Activated CD8-positive, alpha-beta memory T cell treated with anti-CD3 and anti-CD28 coated beads, Interleukin-2, amount 10 ng/mL, durations not matched to agents 7 days and 5 days (primary cell): ENCODE data around the gene ADCY9. TPM values are rescaled to one million over a fixed set of nuclear protein-coding genes. Genes with fewer than 3 reads are reported as not detected.

Experiments used
- ATAC-seq: fragments of 150-1000 bp; cut with Tn5 transposase; one replicate; pipeline ENCODE4 v1.10.0; 2021; ENCODE audit warnings: moderate library complexity
- CTCF ChIA-PET: fragments of 350-600 bp; sonication (Branson Sonifier 250); formaldehyde crosslinking; loops from one replicate; lab custom pipeline; 2021; ENCODE audit warnings: antibody characterized with exemption; lab: Charles Lee
- DNase-seq: peaks from one replicate; pipeline ENCODE4 v3.0.0-alpha.2; 2020
- H3K27ac Mint-ChIP-seq: one replicate; pipeline ENCODE4 v1.8.0; 2021; ENCODE audit warnings: mild to moderate bottlenecking, mixed read lengths
- H3K27me3 Mint-ChIP-seq: one replicate; pipeline ENCODE4 v1.8.0; 2021; ENCODE audit warnings: mixed read lengths
- H3K36me3 Mint-ChIP-seq: one replicate; pipeline ENCODE4 v1.8.0; 2021; ENCODE audit warnings: mild to moderate bottlenecking, mixed read lengths
- H3K4me1 Mint-ChIP-seq: one replicate; pipeline ENCODE4 v1.8.0; 2021; ENCODE audit warnings: mixed read lengths
- H3K4me3 Mint-ChIP-seq: one replicate; pipeline ENCODE4 v1.8.0; 2021; ENCODE audit warnings: mild to moderate bottlenecking, moderate library complexity, mixed read lengths
- H3K9me3 Mint-ChIP-seq: one replicate; pipeline ENCODE4 v1.8.0; 2022; ENCODE audit warnings: low read depth, mixed read lengths
- total RNA-seq, 2 experiments: library from RNA; stranded (reverse); gene quantifications; one replicate each; pipeline ENCODE4 v1.2.3, GENCODE V29; 2021

The ADCY9 gene
- total RNA-seq, 2 experiments from 2014 or later, result 8.6 to 11.0 TPM

DNA sequence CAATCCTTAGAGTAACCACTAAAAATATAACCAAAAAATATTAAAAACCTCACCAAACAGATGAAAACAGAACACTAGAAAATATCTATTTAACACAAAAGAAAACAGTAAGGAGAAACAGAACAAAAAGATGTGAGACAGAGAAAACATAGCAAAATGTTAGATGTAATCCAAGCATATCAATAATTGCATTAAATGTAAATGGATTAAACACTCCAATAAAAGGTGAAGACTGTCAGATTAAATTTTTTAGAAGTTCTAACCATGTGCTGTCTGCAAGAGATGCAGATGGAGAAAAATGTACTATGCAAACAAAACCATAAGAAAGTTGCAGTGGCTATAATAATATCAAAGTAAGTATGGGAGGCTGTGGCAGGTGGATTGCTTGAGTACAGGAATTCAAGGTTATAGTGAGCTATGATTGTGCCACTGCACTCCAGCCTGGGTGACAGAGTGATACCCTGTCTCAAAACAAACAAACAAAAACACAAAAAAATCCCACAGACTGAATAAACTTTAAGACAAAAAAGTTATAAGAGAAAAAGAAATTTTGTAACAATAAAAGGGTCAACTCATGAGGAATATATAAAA is 53.9 kb downstream of the ADCY9 start:
- H3K9me3 Mint-ChIP-seq, result peaks cover 15% of the 10 kb centered on the region
- CTCF ChIA-PET, result no interaction called here
- DNase-seq, result no peak
- H3K4me1 Mint-ChIP-seq, result peaks cover 33% of the 10 kb centered on the region
- ATAC-seq, result no peak
- peaks cover 45% of the 10 kb centered on the region for H3K36me3 Mint-ChIP-seq
- peaks cover 2% of the 10 kb centered on the region for H3K27me3 Mint-ChIP-seq
- no peak overlapping the region for H3K4me3 Mint-ChIP-seq
- H3K27ac Mint-ChIP-seq, result no peak overlapping the region

GRCh38 chr16:4060823-4061222 is 55.4 kb downstream of the ADCY9 start:
- DNase-seq (no peak), ATAC-seq (no peak)
- CTCF ChIA-PET, result interaction anchor here (1.1 to 1.5 kb wide), 2 partner anchors 13 to 193 kb away, joined by 3 to 7 read pairs; no protein-coding TSS in a partner anchor
- Mint-ChIP-seq H3K36me3 (peaks cover 45% of the 10 kb centered on the region), H3K9me3 (peaks cover 15% of the 10 kb centered on the region), H3K4me1 (peaks cover 29% of the 10 kb centered on the region), H3K4me3 (no peak overlapping the region), H3K27ac (peak overlapping the region; percentile 52), H3K27me3 (no peaks in the 10 kb centered on the region)

DNA sequence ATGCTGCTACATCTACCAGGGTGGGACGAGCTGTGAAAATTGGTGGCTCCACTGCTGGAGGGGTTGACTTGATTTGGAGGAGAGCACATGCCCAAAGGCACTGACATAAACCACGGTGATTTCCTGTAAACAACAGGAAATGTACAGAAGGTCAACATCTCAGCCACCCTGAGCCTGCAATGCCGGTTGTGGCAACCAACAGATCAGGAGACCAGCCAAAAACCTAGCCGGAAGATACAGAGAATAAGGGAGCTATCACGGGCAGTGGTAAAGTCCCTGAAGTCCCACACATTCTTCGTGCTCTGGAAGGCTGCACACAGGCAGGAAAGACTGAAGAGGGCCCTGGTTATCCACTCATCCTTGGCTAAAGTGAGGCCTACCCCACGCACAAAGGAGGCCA is 56.2 kb downstream of the ADCY9 start:
- H3K27me3 Mint-ChIP-seq, result no peaks in the 10 kb centered on the region
- no peak overlapping the region for H3K4me3 Mint-ChIP-seq
- ATAC-seq, result peak; percentile 86
- peaks cover 41% of the 10 kb centered on the region for H3K36me3 Mint-ChIP-seq
- DNase-seq, result peak; percentile 60
- peak overlapping the region; percentile 87 for H3K27ac Mint-ChIP-seq
- CTCF ChIA-PET, result interaction anchor here (1.1 to 1.5 kb wide), 3 partner anchors 13 to 213 kb away, joined by 3 to 7 read pairs (median 3); partner anchors contain the start of gene TFAP4
- peaks cover 24% of the 10 kb centered on the region for H3K4me1 Mint-ChIP-seq
- peaks cover 15% of the 10 kb centered on the region for H3K9me3 Mint-ChIP-seq

GRCh38 chr16:4058386-4058785 is 57.9 kb downstream of the ADCY9 start:
- H3K27me3 Mint-ChIP-seq, result no peaks in the 10 kb centered on the region
- H3K27ac Mint-ChIP-seq, result no peak overlapping the region
- no peak overlapping the region for H3K4me3 Mint-ChIP-seq
- no peak for DNase-seq
- H3K36me3 Mint-ChIP-seq, result peaks cover 34% of the 10 kb centered on the region
- H3K4me1 Mint-ChIP-seq, result peaks cover 22% of the 10 kb centered on the region
- H3K9me3 Mint-ChIP-seq, result peaks cover 10% of the 10 kb centered on the region
- no peak for ATAC-seq
- CTCF ChIA-PET, result no interaction called here

DNA sequence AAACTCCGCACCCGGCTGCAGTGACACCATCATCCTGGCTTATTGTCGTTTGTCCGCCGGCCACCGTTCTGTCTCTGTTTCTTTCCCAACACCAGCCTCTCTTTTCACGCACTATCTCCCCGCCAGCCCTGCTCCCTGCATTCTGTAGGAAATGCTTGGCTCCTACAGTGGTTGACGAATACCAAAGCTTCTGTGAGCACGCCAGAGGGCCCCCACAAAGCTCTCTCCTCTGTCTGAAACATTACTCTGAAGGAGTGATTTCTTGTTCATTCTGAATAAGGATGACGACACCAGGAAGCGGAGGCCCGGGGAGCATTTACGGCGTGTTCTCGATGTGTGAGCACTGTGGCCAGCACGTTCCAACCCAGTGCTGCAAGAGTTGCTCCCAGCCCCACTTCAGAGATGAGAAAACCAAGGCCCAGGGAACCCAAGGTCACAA is 58.8 kb downstream of the ADCY9 start:
- CTCF ChIA-PET, result no interaction called here
- H3K9me3 Mint-ChIP-seq, result peaks cover 7% of the 10 kb centered on the region
- no peak for ATAC-seq
- no peaks in the 10 kb centered on the region for H3K27me3 Mint-ChIP-seq
- H3K36me3 Mint-ChIP-seq, result peaks cover 27% of the 10 kb centered on the region
- H3K27ac Mint-ChIP-seq, result no peak overlapping the region
- no peak overlapping the region for H3K4me3 Mint-ChIP-seq
- DNase-seq, result no peak
- H3K4me1 Mint-ChIP-seq, result peaks cover 22% of the 10 kb centered on the region

DNA sequence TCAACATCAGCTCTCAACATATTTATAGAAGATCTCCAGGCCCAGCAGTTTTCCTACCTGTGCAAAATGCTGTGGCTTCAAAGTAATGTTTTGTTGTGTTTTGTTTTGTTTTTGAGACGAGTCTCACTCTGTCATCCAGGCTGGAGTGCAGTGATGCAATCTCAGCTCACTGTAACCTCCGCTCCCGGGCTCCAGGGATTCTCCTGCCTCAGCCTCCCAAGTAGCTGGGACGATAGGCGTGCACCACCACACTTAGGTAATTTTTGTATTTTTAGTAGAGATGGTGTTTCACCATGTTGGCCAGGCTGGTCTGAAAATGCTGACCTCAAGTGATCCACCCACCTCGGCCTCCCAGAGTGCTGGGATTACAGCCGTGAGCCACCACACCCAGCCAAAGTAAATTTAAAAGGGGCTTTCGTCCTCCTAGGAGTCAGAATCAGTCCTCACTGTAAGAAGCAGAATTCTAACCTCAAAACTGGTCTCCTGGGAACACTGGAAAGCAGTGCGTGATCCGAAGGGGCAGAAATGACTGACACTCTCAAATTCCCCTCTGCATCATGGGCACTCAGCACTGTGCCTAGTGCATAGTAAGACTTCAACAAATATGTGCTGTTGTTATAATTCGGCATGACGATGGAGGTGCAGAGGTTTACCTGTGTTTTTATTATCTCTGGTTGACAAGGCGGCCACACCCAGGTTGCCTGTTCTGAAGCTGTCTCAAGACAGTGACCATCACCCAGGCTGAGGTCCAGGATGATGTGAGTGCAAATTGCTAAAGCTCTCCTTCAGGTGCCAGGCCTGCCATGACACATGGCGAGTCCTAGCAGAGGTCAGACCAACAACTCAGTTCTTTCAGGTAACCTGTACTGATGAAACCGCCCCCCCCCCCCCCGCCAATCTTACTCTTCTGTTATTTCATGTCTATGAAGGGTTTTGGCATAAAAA is 59.8 kb downstream of the ADCY9 start:
- Mint-ChIP-seq H3K27ac (no peak overlapping the region), H3K36me3 (peaks cover 18% of the 10 kb centered on the region), H3K9me3 (peaks cover 5% of the 10 kb centered on the region), H3K4me1 (peaks cover 22% of the 10 kb centered on the region), H3K4me3 (no peak overlapping the region), H3K27me3 (no peaks in the 10 kb centered on the region)
- CTCF ChIA-PET, result interaction anchor here (1.1 kb wide), 1 partner anchor 10 kb away, joined by 3 read pairs; no protein-coding TSS in a partner anchor
- DNase-seq (no peak), ATAC-seq (no peak)

GRCh38 chr16:4055748-4056147 is 60.5 kb downstream of the ADCY9 start:
- ATAC-seq, result no peak
- H3K27me3 Mint-ChIP-seq, result no peaks in the 10 kb centered on the region
- peaks cover 12% of the 10 kb centered on the region for H3K36me3 Mint-ChIP-seq
- peaks cover 21% of the 10 kb centered on the region for H3K4me1 Mint-ChIP-seq
- no peak for DNase-seq
- H3K9me3 Mint-ChIP-seq, result peaks cover 2% of the 10 kb centered on the region
- CTCF ChIA-PET, result interaction anchor here (1.1 kb wide), 1 partner anchor 11 kb away, joined by 3 read pairs; no protein-coding TSS in a partner anchor
- no peak overlapping the region for H3K4me3 Mint-ChIP-seq
- no peak overlapping the region for H3K27ac Mint-ChIP-seq

DNA sequence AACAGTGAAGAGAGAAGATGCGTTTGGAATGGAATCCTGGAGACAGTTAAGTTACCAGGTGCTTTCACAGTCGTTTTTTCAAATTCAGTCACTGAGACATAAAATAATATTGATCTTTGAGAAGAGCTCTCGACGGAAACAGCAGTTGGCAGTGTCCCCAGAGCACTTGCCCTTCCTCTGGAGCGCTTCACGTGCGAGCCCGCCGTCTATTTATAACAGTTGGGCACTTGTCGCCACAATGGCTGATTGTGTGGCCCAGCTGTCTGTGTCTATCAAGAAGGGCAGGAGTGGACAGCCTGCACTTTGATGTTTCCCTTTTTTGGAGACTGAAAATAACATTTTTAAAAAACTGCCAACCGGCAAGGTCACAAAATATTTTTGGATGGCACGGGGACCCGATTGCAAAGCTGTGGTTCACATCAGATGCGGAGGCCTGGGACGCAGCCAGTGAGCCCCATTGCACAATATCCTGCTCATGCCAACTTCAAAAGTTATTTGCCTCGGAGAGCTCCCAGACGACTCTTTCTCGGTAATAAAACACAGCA is 62.9 kb downstream of the ADCY9 start:
- no peaks in the 10 kb centered on the region for H3K27me3 Mint-ChIP-seq
- no peaks in the 10 kb centered on the region for H3K9me3 Mint-ChIP-seq
- H3K4me3 Mint-ChIP-seq, result no peak overlapping the region
- no peak for ATAC-seq
- H3K4me1 Mint-ChIP-seq, result peaks cover 3% of the 10 kb centered on the region
- CTCF ChIA-PET, result no interaction called here
- DNase-seq, result no peak
- no peak overlapping the region for H3K27ac Mint-ChIP-seq
- peaks cover under 1% of the 10 kb centered on the region for H3K36me3 Mint-ChIP-seq

DNA sequence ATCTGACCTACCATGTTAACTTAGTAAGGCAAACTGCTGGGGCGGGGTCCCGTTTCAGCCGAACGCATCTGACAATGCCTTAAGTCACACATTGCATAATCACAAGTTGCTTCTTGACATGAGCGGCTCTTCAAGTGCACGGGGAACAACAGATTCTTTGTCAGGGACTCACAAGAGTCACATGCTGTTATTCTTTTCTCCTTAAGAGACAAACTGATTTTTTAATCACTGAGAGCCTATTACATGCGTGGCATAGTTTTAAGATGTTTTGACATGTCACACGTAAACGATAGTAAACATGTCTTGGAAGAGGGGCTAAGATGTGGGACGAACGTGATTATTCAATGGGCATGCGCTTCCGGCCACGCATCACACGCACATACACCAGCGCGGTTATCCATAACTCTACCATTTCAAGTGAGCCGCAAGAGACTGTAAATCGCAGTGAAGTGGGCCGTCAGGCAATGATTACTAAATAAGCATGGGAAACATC is 63.4 kb downstream of the ADCY9 start:
- no peaks in the 10 kb centered on the region for H3K27me3 Mint-ChIP-seq

GRCh38 chr16:4052096-4052495 is 64.1 kb downstream of the ADCY9 start:
- Mint-ChIP-seq H3K36me3 (no peaks in the 10 kb centered on the region), H3K27ac (no peak overlapping the region), H3K4me1 (peaks cover 2% of the 10 kb centered on the region), H3K27me3 (no peaks in the 10 kb centered on the region), H3K9me3 (no peaks in the 10 kb centered on the region), H3K4me3 (no peak overlapping the region)
- ATAC-seq (no peak), DNase-seq (no peak)
- CTCF ChIA-PET, result no interaction called here

More for the DNA sequence above, 63.4 kb downstream of the ADCY9 start:
- CTCF ChIA-PET, result no interaction called here
- Mint-ChIP-seq H3K4me3 (no peak overlapping the region), H3K4me1 (peaks cover 2% of the 10 kb centered on the region), H3K9me3 (no peaks in the 10 kb centered on the region), H3K27ac (no peak overlapping the region), H3K36me3 (no peaks in the 10 kb centered on the region)
- ATAC-seq (no peak), DNase-seq (no peak)

- H3K9me3 Mint-ChIP-seq, result no peaks in the 10 kb centered on the region
- DNase-seq (no peak), ATAC-seq (no peak)
- no peak overlapping the region for H3K4me3 Mint-ChIP-seq
- peaks cover 2% of the 10 kb centered on the region for H3K4me1 Mint-ChIP-seq
- no peaks in the 10 kb centered on the region for H3K36me3 Mint-ChIP-seq
- no peaks in the 10 kb centered on the region for H3K27me3 Mint-ChIP-seq
- H3K27ac Mint-ChIP-seq, result no peak overlapping the region
- CTCF ChIA-PET, result no interaction called here
Observed at GRCh38 chr16:4051591-4051990, 64.7 kb downstream of the ADCY9 start.

GRCh38 chr16:4049031-4049430 is 67.2 kb downstream of the ADCY9 start:
- ATAC-seq (no peak), DNase-seq (no peak)
- CTCF ChIA-PET, result no interaction called here
- peaks cover 3% of the 10 kb centered on the region for H3K27me3 Mint-ChIP-seq
- no peaks in the 10 kb centered on the region for H3K4me1 Mint-ChIP-seq
- H3K27ac Mint-ChIP-seq, result no peak overlapping the region
- H3K4me3 Mint-ChIP-seq, result no peak overlapping the region
- H3K9me3 Mint-ChIP-seq, result no peaks in the 10 kb centered on the region
- no peaks in the 10 kb centered on the region for H3K36me3 Mint-ChIP-seq

- DNase-seq (no peak), ATAC-seq (no peak)
- Mint-ChIP-seq H3K4me3 (no peak overlapping the region), H3K36me3 (no peaks in the 10 kb centered on the region), H3K4me1 (no peaks in the 10 kb centered on the region), H3K9me3 (no peaks in the 10 kb centered on the region), H3K27me3 (peaks cover 3% of the 10 kb centered on the region), H3K27ac (no peak overlapping the region)
- CTCF ChIA-PET, result no interaction called here
Observed at GRCh38 chr16:4048481-4048880, 67.8 kb downstream of the ADCY9 start.
